ENCODE data around the gene RPS15.

The RPS15 gene

DNA sequence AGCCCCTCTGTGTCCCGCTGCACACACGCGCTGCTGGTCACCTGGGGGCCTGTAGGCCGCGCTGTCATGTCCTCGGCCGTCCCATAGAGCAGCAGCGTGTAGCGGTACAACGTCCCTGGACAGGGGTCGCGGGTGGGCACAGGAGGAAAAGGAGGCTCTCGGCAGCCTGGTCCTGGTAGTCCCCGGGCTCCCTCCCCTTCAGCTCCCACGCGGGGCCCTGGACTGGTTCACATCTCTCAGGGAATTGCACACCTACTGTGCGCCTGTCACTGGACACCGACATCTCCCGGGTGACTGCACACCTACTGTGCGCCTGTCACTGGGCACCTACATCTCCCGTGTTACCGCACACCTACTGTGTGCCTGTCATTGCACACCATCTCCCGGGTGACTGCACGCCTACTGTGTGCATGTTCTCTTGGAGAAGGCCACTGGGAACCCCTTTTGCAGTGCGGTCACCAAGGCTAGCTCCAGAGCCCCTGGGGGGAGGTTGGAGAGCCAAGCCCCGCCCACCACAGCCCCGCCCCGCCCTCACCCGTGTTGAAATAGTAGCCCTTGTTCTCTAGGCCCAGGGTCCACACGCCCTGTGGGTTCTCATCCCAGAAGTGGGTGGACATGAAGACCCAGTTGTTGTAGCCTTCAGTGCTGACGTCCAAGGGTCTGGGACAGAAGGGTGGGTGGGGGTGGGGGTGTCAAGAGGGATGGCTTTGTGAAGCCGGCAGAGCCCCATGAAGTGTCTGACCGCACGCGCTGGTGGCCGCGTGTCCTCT is 44.4 kb downstream of the RPS15 start:
- TF ChIP-seq, protein P1, sequence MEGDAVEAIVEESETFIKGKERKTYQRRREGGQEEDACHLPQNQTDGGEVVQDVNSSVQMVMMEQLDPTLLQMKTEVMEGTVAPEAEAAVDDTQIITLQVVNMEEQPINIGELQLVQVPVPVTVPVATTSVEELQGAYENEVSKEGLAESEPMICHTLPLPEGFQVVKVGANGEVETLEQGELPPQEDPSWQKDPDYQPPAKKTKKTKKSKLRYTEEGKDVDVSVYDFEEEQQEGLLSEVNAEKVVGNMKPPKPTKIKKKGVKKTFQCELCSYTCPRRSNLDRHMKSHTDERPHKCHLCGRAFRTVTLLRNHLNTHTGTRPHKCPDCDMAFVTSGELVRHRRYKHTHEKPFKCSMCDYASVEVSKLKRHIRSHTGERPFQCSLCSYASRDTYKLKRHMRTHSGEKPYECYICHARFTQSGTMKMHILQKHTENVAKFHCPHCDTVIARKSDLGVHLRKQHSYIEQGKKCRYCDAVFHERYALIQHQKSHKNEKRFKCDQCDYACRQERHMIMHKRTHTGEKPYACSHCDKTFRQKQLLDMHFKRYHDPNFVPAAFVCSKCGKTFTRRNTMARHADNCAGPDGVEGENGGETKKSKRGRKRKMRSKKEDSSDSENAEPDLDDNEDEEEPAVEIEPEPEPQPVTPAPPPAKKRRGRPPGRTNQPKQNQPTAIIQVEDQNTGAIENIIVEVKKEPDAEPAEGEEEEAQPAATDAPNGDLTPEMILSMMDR (IDR thresholded peaks at IDR 0.05; ENCODE audit: control insufficient read depth, insufficient read depth, low read depth, low read length, missing control alignments): no peak
- DNase-seq (ENCODE audit: low read depth): no peak

DNA sequence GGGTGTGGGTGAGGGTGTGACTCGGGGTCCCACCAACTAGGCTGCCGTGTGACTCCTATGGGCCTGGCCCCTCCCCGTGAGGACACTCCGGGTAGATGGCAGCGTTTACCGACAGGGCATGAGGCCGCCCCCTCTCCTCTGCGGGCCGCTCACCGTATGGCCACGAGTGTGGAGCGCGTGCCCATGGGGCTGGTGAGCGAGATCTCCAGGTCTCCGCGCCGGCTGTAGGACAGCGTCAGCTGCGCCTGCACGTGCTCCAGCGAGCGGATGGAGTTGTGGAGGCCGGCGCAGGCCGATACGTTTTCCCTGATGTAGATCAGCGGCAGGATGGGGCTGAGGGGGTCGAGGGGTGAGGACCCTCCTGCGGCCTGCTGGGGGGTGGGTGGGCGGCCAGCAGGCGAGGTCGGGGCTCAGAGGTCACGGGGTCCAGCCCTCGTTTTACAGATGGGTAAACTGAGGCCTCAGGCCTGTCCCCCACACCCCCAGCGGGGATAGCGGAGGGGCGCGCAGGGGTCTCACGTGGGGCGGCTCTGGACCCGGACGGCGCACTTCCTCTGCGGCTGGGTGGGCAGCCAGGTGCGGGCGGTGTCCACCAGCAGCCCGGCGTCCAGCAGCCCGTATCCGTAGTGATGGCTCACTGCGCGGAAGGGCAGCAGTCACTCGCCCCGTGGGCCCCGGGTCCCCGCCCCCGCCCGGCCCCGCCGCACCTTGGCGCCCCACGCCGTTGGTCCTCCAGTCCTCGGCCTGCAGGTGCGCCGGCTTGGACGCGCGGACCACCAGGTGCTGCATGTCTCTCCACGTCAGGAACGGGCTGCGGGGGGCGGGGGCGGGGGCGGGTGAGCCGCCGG is 45.2 kb downstream of the RPS15 start:
- H3K4me3 ChIP-seq (ENCODE audit: control insufficient read depth, low read depth, low read length): no peak overlapping the region
- no peak for DNase-seq (ENCODE audit: low read depth)
- TF ChIP-seq, protein P1 (IDR thresholded peaks at IDR 0.05; ENCODE audit: control insufficient read depth, insufficient read depth, low read depth, low read length, missing control alignments): no peak

More for the DNA sequence above, 44.4 kb downstream of the RPS15 start:
- no peak overlapping the region for H3K4me3 ChIP-seq (ENCODE audit: control insufficient read depth, low read depth, low read length)

DNA sequence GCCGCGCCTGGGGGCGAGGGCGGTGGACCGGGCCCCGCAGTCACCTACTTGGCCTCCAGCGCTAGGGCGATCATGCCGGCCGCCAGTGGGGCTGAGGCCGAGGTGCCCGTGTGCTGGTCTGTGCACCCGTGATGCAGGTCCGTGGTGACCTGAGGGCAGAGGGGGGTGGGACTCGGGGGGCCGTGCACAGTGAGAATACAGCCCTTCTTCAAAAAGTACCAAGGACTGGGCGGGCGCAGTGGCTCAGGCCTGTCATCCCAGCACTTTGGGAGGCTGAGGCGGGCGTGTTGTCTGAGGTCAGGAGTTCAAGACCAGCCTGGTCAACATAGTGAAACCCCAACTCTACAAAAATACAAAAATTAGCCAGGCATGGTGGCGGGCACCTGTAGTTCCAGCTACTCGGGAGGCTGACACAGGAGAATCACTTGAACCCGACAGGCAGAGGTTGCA is 45.8 kb downstream of the RPS15 start:
- H3K4me3 ChIP-seq (ENCODE audit: control insufficient read depth, low read depth, low read length): no peak overlapping the region
- TF ChIP-seq, protein P1 (IDR thresholded peaks at IDR 0.05; ENCODE audit: control insufficient read depth, insufficient read depth, low read depth, low read length, missing control alignments): no peak
- DNase-seq (ENCODE audit: low read depth): no peak

DNA sequence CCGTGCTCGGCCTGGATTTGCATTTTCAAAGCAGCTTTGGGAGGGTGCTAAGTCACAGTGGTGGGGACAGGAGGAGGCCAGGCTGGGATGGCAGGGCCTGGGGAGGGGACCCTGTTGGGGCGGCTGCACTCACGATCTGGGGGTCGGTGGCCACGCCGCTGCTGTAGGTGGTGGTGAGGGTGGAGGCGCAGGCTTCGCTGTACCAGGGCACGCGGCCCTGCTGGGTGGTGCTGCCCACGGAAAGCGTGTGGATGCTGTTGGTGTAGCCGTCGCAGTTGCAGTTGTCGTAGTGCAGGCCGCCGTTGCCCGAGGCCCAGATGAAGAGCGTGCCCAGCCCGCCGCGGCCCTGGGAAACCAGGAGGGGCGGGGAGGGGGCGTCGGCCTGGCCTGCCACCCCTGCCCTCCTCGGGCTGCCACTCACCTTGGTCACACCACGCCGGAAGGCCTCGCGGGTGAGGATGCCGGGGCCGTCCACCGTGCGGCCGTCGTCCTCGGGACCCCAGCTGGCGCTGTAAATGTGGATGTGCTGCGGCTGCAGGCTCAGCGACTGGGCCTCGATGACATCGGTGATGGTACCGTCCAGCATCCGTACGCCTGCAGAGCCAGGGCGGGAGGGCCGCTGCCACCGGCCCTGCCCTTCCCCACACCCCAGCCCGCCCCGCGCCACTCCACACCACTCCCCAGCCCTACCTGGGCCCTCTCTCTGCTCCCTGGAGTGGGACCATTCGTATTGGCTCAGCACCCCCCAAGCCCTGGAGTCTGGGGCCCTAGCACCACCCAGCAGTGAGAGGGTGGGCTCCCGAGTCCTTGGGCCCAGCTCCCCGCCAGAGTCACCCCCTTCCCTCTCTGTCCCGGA is 48.8 kb downstream of the RPS15 start:
- H3K4me3 ChIP-seq (ENCODE audit: control insufficient read depth, low read depth, low read length): no peak overlapping the region
- DNase-seq (ENCODE audit: low read depth): no peak
- TF ChIP-seq, protein P1 (IDR thresholded peaks at IDR 0.05; ENCODE audit: control insufficient read depth, insufficient read depth, low read depth, low read length, missing control alignments): no peak

DNA sequence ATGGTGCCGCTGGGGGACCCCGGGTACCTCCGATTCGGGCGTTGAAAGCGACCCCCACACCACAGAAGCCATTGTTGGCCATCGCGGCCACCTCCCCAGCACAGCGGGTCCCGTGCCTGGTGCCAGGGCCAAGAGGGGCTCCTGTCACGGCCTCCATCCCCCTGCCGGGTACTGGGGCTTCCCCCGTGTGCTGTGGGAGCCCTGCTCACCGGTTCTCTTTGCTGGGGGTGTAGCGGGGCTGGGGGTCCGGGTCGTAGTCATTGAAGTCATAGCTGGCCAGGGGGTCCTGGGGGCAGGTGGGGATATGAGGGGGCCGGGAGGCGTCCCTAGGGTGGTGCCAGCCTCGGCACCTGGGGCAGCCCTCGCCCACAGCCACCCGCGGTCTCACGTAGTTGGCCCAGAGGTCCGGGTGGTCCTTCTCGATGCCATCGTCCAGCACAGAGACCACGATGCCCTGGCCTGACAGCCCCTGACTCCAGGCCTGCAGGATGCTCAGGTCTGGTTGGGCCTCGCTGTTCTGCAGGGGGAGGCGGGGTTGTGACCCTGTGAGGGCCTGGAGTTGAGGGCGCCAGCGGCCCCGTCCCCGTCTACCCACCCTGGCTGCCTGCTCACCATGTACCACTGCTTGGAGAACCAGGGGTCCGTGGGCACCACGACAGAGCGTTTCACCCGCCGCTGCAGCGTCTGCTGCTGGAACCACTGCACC is 49.5 kb downstream of the RPS15 start:
- no peak overlapping the region for H3K4me3 ChIP-seq (ENCODE audit: control insufficient read depth, low read depth, low read length)
- TF ChIP-seq, protein P1 (IDR thresholded peaks at IDR 0.05; ENCODE audit: control insufficient read depth, insufficient read depth, low read depth, low read length, missing control alignments): no peak
- no peak for DNase-seq (ENCODE audit: low read depth)

DNA sequence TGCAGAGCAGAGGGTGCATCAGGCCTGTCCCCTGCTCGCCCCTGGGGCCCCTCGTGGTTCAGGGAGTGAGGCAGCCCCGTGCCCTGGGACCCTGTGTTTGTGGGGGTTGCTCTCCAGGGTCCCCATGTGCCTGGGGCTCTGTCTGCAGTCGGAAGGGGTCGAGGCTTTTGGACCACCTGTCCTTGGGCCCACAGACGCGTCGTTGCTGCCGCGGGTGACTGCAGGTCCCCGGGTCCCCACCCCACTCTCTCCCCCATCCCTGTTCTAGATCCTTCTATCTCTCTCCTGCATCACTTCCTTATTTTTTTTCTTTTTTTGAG is 50.0 kb downstream of the RPS15 start:
- DNase-seq (ENCODE audit: low read depth): no peak
- H3K4me3 ChIP-seq (ENCODE audit: control insufficient read depth, low read depth, low read length): no peak overlapping the region
- TF ChIP-seq, protein P1 (IDR thresholded peaks at IDR 0.05; ENCODE audit: control insufficient read depth, insufficient read depth, low read depth, low read length, missing control alignments): no peak
